NCI-H2107 (cell line): ENCODE measurements around the gene PPP6R1.

Experiments
- DNase-seq: peaks from one replicate; lab custom pipeline; 2025; lab: John Stamatoyannopoulos, UW

Gene PPP6R1

DNA sequence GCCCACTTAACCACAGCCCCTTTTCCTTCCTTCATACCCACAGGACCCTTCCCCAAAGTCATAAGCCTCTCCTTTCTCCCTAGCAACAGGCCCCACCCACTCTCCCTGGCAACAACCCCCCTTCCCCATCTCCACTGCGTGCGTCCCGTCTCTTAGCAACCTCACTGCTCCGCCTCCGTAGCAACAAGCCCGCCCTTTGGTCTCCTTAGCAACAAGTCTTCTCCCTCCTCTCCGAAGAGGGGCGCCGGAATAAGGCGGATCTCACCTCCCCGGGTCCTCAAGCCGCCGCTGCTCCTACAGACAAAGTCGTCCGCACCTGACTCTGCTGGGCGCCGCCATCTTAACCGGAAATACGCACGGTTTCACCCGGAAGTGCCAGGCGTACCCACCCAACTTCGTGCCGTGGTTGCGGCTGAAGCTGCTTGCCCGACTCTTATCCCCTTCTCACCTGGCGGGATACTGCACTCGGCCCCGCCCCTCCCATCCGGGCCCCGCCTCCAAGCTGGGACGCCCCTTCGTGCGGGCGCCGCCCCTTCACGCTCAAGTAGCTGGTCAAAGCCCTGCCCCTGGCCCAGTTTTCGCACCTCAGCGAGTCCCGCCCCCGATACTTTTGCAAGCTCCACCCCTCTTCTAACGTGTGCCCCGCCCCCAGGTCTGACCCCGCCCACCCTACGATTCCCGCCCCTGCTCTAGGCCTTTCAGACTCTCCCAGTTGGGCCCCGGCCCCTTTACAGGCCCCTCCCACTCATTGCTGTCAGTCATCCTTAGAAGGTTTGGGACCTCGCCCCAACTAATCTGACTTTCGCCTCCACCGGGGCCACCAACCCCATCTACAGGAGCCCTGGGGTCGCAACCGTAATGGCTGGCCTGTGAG, 21.2 kb upstream of the PPP6R1 start, which contains the start of gene HSPBP1:
TSS of gene HSPBP1 (minus strand) at position 341 of the 874 bp plus-strand sequence. CDS start 502 bp downstream, outside the sequence.
- DNase-seq: peak; percentile 88

DNA sequence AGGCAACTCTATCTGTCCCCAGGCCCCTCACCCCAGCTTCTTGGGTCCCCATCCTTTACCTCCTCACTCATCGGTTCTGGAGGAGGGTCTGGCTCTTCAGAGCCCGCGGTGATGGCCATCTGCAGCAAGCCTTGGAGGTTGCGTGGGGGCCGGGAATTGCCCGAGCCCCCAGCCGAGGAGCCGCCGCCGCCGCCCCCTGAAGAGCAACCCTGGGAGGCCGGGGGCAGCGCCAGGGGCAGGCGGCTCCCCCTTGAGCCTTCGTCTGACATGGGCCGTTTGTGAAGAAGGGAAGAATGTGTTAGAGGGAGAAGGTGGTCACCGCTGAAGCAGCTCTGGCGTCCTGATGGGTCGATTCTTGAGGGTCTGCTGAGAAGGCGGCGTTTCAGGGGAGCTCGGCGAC, 20.5 kb upstream of the PPP6R1 start:
- DNase-seq: no peak

DNA sequence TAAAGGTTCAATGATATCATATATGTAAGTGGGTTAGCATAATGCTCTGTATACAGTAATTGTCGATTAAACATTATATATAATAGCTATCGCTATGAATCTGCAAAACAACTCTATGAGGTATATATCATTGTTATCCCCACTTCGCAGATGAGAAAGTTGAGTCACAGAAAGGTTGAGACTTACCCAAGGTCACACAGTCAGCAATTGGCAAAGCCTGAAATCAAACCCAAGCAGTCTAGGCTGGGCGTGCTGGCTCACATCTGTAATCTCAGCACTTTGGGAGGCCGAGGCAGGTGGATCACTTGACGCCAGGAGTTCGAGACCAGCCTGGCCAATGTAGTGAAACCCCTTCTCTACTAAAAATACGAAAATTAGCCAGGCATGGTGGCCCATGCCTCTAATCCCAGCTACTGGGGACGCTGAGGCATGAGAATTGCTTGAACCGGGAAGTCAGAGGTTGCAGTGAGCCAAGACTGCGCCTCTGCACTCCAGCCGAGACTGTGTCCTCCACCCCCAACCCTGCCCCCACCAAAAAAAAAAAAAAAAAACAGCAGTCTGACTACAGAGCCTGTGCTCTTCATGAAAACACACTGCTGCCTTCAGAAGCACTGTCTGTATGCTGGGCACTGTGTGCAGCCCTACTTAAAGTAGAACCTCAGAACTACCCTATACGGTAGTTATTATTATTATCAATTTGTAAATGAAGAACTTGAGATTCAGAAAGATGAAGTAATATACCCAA, 19.7 kb upstream of the PPP6R1 start:
- DNase-seq: no peak

DNA sequence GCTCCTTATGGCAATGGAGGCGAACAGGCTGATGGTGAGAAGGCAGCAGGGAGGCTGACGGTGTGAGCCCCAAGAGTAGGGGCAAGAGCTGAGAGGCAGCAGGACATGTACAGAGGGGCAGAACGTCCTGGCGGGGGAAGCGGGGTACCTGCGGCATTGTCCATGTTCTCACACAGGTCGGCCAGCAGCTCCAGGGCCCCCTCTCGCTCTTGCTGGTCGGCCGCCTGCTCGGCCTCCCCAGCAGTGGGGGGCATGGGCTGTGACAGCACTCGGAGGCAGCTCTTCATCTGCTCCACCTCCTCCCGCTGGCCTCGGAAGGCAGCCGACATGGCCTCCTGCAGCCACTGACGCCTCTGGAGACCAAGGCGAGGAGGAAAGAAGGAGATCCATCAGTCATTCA, 18.7 kb upstream of the PPP6R1 start:
- DNase-seq: no peak

DNA sequence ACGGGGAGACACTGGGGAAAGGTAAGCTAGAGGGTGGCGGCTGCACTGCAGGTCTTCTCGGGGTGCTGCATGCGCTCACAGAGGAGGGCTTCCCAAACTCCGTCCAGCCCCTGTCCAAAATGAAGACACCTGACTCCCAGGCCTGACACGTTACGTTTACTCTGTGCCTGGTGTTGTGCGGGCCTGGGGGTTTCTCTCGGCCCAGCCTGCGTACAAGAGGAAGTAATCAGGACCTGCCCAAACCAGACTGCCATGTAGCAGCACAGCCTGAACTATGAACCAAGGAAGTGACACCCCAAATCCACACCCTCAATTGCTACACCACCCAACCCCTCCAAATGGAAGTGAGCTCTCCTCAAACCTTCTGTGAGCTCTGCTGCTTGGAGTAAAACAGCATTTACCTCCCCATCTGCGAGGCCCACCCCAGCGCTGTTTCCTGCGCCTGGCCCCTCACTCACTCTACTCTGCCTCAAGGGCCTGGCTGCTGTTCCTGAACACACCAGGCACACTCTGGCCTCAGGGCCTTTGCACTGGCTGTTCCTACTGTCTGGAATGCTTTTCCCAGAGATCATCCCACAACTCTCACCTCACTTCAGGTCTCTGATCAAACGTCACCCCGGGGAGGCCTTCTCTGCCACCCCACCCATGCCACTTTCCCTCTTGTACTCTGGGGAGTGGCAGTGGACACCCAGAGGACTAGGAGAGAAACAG, 18.1 kb upstream of the PPP6R1 start:
- no peak for DNase-seq

DNA sequence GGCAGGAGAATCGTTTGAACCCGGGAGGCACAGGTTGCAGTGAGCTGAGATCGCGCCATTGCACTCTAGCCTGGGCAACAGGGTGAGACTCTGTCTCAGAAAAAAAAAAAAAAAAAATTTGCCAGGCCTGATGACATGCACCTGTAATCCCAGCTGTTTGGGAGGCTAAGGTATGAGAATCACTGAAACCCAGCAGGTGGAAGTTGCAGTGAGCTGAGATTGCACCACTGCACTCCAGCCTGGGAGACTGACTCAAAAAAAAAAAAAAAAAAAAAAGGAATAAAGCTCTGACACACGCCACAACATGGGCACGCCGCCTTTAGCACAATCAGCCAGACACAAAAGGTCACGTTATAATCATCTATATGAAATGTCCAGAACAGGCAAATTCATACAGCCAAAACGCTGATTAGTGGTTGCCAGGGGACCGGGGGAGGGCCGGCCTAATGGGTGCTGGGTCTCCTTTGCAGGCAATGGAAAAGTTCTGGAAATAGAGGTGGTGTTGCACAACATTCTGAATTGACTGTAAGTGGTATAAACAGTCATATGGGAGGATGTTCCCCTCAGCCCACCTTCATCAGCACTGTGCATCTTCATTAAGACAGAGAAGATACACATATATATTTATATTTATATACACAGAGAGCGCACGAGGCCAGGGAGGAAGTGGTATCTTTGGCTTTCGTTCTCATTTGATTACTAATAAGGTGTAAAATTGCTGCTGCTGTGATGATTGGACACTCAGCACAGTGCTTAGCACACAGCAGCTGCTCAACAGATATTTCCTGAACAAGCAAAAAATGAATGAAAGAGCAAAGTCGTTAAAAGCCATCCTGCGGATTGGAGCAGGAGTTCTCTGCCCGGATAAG, 17.3 kb upstream of the PPP6R1 start:
- no peak for DNase-seq

DNA sequence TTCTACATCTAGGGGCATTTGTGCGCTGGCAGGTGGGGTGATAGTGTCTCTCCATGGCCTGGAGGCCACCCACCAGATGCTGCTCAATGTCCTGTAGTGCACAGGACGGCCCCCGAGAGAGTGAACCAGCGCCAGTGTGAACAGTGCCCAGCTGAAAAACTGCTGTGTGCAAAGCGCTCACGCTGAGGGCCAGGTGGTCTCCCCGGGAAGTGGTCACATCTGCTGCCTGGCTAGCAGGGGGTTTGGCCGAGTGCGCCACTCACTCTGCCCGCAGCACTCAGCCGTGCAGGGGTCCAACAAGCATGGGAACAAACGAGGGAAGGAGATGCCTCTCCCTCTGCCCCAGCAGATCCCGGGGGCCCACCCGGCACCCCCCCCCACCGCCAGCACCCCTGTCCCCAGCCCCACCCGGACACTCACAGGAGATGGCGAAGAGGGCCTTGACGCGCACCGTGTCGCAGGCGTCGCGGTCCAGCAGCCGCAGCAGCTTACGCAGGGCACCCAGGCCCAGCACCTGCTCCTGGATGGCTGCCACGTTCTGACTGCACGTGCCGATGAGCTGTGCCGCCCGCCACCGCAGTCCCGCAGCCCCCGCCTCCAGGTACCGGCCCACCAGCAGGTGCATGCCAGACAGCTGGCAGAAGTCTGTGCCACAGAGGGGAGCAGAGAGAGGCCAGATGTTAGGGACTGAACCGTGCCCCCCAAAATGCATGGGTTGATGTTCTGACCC, 15.3 kb upstream of the PPP6R1 start:
- DNase-seq: peak; percentile 90

DNA sequence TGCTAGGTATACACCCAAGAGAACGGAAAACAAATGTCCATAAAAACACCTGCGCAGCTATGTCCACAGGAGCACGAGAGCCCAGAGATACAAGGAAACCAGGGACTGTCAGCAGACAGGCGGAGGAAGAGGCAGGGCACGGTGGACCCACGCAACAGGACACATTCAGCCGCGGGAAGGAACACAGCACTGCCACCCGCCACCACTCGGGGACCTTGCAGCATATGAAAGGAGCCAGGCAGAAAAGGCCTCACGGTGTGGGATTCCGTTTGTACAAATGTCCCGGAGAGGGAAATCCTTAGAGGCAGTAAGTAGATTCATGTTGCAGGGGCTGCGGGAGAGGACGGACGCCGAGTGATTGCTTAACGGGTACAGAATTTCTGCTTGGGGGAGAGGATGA, 13.3 kb upstream of the PPP6R1 start:
- no peak for DNase-seq

DNA sequence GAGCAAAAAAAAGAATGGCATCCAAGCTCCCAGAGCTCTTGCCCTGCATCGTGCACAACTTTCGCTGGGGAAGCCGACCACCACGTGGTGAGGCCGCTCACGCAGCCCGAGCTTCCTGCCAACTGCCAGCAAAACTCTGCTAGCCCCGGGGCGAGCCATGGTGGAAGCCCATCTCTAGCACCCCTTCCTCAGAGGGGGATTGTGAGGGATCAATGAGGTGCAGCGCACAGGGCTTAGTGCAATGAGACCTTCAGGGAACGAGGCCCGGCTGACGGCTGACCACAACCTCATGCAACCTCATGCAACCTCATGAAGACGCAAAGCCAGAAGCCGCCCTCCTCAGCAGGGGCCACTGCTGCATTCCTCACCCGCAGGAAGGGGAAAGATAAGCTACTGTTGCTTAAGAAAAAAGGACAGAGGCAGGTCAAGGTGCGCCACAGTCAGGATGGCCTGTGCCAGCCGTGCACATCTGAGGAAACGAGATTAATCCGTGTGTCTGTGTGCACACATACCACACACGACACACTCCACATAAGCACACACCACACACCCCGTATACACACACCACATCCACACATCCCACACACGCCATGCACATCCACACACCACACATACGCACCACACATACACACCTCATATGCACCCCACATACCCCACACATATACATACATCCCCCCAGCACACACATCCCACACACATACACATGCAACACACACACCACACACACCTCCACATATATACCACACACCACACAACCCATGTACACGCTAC, 11.5 kb upstream of the PPP6R1 start:
- no peak for DNase-seq

DNA sequence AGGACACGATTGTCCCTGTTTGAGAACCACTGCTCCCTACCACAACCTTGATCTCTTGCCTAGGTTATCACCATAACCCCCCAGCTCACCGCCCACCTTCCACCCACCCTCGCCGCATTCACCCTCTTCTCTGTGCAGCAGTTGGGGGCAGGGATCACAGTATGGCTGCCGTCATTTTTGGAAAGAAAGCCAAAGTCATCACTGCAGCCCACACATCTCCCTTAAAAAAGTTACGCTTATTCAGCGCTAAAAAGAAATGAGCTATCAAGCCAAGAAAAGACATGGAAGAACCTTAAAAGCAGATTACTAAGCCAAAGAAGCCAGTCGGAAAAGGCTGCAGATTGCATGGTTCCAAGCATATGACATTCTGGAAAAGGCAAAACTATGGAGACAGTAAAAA, 10.5 kb upstream of the PPP6R1 start:
- no peak for DNase-seq

DNA sequence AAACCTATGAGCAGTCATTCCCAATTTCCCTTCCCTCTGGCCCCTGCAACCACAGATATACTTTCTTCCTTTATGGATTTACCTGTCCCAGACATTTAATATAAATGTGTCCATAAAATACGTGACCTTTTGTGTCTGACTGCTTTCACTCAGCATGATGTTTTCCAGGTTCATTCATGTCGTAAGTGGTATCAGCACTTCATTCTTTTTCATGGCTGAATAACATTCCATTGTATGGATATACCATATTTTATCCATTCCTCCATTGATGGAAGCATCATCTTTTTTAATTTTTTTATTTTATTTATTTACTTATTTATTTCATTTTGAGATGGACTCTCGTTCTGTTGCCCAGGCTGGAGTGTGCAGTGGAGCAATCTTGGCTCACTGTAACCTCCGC, 8.0 kb upstream of the PPP6R1 start:
- DNase-seq: no peak

DNA sequence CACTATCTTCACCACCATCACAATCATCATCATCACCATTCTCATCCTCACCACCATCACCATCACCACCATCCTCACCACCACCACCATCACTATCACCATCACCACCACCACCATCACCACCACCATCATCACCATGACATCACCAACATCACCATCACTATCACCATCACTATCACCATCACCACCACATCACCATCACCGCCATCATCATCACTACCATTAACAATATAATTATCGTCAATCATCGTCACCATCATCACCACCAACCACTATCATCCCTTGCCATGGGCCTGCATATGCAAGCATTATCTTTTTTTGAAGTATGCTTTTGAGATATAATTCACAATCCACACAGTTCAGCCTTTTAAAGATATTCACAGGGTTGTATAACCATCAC, 7.6 kb upstream of the PPP6R1 start:
- no peak for DNase-seq

DNA sequence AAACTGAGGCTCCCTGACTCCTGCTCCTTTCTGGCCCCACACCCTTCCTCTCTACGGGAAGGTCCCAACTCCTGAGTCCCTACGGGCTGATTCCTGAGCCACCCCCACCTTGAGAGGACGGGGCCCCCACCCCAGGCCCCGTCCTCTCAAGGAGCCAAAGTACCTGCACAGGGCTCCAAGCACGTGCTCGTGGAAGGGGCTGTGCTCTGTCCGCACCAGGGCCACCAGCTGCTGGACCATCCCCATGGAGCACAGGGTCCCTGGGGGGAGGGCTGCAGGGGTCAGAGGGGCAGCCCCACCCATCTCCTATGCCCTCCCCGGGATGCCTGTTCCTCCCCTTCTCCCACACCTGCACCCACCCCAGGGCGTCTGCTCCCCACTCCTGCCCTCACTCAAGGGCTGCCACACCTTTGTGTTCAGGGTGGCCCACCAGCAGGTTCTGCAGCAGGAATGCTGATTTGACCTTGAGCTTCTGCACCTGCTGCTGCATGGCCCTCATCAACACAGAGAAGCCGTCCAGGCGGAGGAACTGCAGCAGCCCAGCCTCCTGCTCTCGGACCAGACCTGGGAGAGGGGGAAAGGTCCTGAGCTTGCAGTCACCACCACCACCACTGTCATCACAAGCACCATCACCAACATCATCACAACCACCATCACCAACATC, 7.0 kb upstream of the PPP6R1 start:
- DNase-seq: no peak

DNA sequence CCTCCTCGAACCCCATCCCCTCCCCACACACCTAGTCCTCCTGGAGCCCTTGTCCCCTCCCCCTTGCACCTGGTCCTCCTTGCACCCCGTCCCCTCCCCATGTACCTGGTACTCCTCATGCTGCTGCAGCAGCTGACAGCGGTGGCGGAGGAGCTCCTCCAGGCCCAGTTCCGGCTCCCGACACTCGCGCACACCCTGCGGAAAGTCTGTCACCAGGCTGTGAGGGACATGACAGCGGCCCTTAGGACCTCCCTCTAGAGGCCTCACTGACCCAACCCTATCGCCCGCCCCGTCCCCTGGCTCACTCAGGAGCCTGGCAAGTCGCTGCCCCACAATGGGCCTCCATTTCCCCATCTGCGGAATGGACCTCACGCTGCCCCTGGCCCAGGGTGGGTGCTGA, 6.4 kb upstream of the PPP6R1 start:
- DNase-seq: no peak

DNA sequence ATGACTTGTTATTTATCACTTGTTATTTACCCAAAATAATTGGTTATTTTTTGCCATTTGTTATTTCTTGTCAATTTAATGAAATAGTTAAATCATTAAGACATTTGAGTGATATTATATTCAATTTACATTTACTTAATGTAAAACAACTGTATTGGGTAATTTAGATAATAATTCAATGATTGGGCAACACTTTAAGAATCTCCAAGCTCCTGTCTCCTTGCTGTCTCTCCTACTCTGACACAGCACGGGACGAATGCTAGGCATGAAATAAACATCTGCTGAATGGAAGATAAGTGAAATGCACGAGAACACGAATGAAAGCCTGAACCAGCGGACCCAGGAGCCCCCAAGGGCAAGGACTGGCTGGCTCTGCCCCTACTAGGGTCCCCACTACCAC, 5.7 kb upstream of the PPP6R1 start:
- no peak for DNase-seq

DNA sequence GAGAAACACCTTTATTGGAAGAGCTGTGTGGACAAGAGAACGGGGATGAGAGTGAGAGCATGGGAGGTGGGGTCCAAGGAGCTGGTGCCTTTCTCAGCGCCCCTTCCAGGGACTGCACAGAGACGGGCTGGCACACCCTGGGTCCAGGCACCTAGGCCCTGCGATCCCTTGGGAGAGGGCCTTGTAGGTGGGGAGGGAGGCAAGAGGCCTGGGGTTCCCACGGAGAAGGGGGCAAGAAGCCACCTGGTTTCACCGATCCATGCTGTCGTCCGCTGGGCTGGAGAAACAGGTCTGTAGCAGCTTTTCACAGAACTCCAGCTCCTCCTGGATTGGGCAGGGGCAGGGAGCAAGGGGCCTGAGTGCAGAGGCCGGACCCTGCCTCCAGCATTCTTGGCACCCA, 3.5 kb upstream of the PPP6R1 start:
- DNase-seq: no peak

DNA sequence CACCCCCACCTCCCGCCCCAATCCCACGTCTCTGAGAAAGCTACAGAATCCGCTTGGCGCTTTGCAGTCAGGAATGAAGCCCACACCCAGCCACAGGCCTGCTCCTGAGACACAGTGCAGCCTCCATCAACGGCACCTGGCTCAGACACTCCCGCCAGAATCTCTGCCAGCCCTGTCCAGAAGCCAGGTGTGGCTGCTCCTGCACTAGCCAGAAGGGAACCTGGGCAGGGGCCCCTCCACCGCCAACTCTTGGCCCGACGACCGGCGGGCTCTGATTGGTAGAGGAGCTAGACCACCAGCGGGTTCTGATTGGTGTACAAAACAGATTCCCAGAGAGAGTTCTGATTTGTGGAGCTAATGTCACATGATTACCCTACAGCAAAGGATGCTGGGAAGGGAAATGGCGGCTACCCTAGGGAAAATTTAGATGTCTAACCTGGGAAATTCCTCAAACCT, 2.9 kb upstream of the PPP6R1 start:
- no peak for DNase-seq

DNA sequence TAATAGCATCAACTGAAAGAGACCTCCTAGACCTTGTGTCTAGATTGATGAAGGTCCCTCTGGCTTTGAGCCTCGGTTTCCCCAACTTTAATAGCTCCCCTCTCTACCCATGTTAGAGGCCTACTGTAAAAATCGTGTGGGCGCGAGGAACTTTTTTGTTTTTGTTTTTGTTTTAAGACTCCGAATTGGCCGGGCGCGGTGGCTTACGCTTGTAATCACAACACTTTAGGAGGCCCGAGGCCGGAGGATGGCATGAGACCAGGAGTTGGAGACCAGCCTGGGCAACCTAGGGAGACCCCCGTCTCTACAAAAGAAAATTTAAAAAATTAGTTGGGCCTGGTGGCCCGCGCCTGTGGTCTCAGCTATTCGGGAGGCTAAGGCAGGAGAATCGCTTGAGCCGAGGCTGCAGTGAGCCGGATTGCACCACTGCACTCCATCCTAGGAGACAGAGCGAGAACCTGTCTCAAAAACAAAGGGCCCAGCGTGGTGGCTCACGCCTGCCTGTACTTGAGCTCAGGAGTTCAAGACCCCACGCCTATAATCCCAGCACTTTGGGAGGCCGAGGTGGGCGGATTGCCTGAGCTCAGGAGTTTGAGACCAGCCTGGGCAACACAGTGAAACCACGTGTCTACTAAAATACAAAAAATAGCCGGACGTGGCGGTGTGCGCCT, 858 bp upstream of the PPP6R1 start:
- no peak for DNase-seq

DNA sequence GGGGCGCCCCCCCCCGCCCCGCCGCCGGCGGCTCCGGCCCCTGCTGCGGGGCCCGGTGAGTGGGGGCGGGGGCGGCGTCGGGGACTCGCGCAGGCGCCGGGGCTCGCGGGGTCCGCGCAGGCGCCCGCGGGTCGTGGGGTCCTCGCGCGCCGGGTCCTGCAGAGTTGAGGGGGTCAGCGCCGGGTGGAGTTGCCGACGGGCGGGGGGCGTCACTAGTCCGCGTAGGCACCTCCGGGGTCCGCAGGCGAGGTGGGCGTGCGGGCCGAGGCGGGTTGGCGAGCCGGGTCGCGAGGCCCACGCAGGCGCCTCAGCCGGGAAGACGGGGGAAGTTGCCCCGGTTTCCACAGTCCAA, 365 bp downstream of the PPP6R1 start:
- DNase-seq: no peak
